Myocyte (in vitro differentiated cells): Measurements from ENCODE around the gene RNF227. TPM values are rescaled to one million over a fixed set of nuclear protein-coding genes. Genes with fewer than 3 reads are reported as not detected.
"Not testable (repeated sequence)": the region's sequence is repeated elsewhere in the genome, so short reads cannot be mapped to it uniquely, and the experiment has no call there.

ENCODE experiments used
- DNase-seq: peaks from one replicate; pipeline ENCODE4 v3.0.0-alpha.2; 2012; ENCODE audit warnings: low read depth
- total RNA-seq: library from RNA; depleted of rRNA; stranded (reverse); fragments of >200 nt; gene quantifications from 2 replicates; pipeline ENCODE4 v1.2.3, GENCODE V29; 2014

RNF227 gene
- total RNA-seq, 1 donor from 2014 or later, result 6.7 TPM

DNA sequence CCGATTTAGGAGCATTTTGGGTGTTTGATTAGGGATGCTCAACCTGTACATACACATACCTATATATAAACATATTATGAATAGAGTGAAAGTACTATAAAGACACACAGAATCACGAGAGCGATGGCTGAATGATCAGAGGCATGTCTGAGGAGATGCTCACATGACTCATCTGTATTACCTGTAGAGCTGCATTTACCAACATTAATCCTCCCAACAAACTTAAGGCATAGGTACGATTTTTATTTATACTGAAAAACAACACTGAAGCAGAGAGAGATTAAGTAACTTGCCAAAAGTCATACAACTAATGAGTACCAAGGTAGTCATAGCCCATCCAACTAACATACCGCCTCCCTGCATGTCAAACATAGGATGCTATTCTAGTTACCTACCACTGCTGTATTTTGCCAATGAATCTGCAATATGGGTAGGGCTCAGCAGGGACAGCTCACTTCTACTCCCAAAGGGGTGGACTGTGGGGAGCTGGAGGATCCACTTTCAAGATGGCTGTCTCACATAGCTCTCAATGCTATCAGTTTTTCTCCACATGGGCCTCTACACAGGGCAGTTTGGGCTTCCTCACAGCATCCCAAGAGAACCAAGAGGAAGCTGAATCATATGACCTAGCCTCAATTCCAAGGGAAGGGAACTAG is 51.0 kb downstream of the RNF227 start:
- no peak for DNase-seq

DNA sequence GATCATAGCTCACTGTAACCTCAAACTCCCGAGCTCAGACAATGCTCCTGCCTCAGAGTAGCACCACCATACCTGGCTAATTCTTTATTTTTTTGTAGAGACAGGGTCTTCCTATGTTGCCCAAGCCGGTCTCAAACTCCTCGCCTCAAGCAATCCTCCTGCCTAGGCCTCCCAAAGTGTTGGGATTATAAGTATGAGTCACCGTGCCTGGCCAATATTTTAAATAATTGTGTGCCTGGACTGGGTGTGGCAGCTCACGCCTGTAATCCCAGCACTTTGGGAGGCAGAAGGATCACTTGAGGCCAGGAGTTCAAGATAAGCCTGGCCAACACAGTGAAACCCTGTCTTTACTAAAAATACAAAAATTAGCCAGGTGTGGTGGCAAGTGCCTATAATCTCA is 51.7 kb downstream of the RNF227 start:
- DNase-seq, result not testable (repeated sequence)

Other genes starting within 250 kb of the RNF227 start
- gene TP53, start 228.8 kb downstream of the RNF227 start, total RNA-seq, result 22.0 and 27.6 TPM in 2 replicates
- 4.4 and 4.5 TPM in 2 replicates for gene WRAP53, start 227.8 kb downstream of the RNF227 start, total RNA-seq
- gene EFNB3, start 211.1 kb downstream of the RNF227 start, total RNA-seq, result 0.78 and 1.5 TPM in 2 replicates
- gene DNAH2, start 198.5 kb downstream of the RNF227 start, total RNA-seq, result 0.11 TPM in 1 of 2 replicates, not detected in the other
- 3.9 and 4.5 TPM in 2 replicates for gene KDM6B, start 82.1 kb downstream of the RNF227 start, total RNA-seq
- 0.72 and 1.8 TPM in 2 replicates for gene TMEM88, start 61.2 kb downstream of the RNF227 start, total RNA-seq
- 37.7 and 54.8 TPM in 2 replicates for gene NAA38, start 58.7 kb downstream of the RNF227 start, total RNA-seq
- 4.0 and 4.3 TPM in 2 replicates for gene CYB5D1, start 58.3 kb downstream of the RNF227 start, total RNA-seq
- gene CHD3, start 27.5 kb downstream of the RNF227 start, total RNA-seq, result 104 and 140 TPM in 2 replicates
- 0.10 and 0.53 TPM in 2 replicates for gene KCNAB3, start 13.6 kb upstream of the RNF227 start, total RNA-seq
- gene TRAPPC1, start 15.7 kb upstream of the RNF227 start, total RNA-seq, result 27.8 and 28.6 TPM in 2 replicates
- gene CNTROB, start 15.9 kb upstream of the RNF227 start, total RNA-seq, result 11.3 and 14.1 TPM in 2 replicates
- gene GUCY2D, start 86.3 kb upstream of the RNF227 start, total RNA-seq, result not detected in 2 replicates
- not detected in 2 replicates for gene ALOX15B, start 122.8 kb upstream of the RNF227 start, total RNA-seq
- gene ALOX12B, start 171.4 kb upstream of the RNF227 start, total RNA-seq, result 0.16 and 0.40 TPM in 2 replicates
- not detected in 2 replicates for gene ALOXE3, start 202.2 kb upstream of the RNF227 start, total RNA-seq
- 0.16 and 0.53 TPM in 2 replicates for gene HES7, start 207.8 kb upstream of the RNF227 start, total RNA-seq
- gene PER1, start 236.1 kb upstream of the RNF227 start, total RNA-seq, result 6.4 and 16.6 TPM in 2 replicates
- 10.5 and 12.3 TPM in 2 replicates for gene VAMP2, start 246.7 kb upstream of the RNF227 start, total RNA-seq